B cell (primary cell): Measurements from ENCODE around the gene MVB12B.
"Not testable (repeated sequence)": the region's sequence is repeated elsewhere in the genome, so short reads cannot be mapped to it uniquely, and the experiment has no call there.

Experiments
- CTCF ChIP-seq: fragments of 200-600 bp; IDR thresholded peaks from one replicate; pipeline ENCODE4 v1.8.0; 2022; ENCODE audit warnings: antibody characterized with exemption, mild to moderate bottlenecking
- EZH2 ChIP-seq: IDR thresholded peaks from 2 replicates; pipeline ENCODE4 v1.6.1; 2012; ENCODE audit warnings: borderline replicate concordance, low read depth, mild to moderate bottlenecking, moderate library complexity, low read length; ENCODE audit not compliant: insufficient read depth, poor library complexity, severe bottlenecking

DNA sequence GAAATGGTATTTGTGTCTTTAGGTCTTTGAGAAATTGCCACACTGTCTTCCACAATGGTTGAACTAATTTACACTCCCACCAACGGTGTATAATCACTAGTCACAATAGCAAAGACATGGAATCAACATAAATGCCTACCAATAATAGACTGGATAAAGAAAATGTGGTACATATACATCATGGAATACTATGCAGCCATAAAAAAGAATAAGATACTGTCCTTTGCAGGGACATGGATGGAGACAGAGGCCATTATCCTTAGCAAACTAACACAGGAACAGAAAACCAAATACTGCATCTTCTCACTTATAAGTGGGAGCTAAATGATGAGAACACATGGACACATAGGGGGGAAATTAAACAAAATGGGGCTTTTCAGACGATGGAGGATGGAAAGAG lies 41.0 kb upstream of the MVB12B start:
- not testable (repeated sequence) for TF ChIP-seq CTCF, EZH2
